ENCODE results near the gene GRM4.

Gene GRM4

GRCh38 chr6:33975661-33976436 lies 170.0 kb downstream of the GRM4 start:
- DNase-seq = no peak

- DNase-seq = no peak
Measured at GRCh38 chr6:33974471-33974870, 171.4 kb downstream of the GRM4 start.

- no peak for DNase-seq
Measured at GRCh38 chr6:33974030-33974429, 171.9 kb downstream of the GRM4 start.

- no peak for DNase-seq
Measured at GRCh38 chr6:33971580-33971979, 174.3 kb downstream of the GRM4 start.

Data from COR-L47 (cell line).